Activated CD4-positive, alpha-beta T cell treated with anti-CD3 and anti-CD28 coated beads, Interleukin-2, amount 50 U/mL, for 4 hours (primary cell): ENCODE results near the gene CECR2.
"Not testable (repeated sequence)": the region's sequence is repeated elsewhere in the genome, so short reads cannot be mapped to it uniquely, and the experiment has no call there.

ENCODE experiments used
- DNase-seq, 2 experiments: peaks; one replicate each; pipeline ENCODE4 v3.0.0-alpha.2; 2020

The CECR2 gene

DNA sequence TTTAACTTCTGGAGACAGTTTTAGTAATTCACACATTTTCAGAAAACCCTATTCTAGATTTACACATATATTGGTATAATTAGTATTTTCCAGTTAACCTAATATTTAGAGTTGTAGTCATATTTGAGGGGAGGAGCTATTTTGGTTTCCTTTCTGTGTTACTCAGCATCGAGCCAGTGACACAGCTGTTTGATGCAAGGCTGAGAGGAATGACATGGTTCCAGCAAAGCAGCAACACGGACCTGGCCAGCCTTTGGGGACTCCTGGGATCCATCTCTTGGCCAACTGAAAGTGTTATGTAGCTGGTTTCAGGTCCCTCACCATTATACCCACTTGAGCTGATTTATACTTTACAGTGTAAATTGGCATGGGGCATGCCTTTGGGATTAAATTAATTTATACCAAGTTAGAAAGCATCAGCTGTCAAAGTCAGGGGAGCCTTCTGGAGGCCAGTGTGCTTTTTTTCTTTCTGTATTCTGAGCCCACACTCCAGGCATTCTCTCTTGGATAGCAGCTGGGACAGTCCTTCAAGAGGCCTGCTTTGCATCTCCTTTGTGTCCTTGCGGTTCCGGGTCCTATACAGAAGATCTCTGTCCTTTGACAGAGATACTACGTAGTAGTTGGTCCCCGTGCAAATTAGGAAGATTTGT, 102.8 kb downstream of the CECR2 start:
- no peak for DNase-seq

DNA sequence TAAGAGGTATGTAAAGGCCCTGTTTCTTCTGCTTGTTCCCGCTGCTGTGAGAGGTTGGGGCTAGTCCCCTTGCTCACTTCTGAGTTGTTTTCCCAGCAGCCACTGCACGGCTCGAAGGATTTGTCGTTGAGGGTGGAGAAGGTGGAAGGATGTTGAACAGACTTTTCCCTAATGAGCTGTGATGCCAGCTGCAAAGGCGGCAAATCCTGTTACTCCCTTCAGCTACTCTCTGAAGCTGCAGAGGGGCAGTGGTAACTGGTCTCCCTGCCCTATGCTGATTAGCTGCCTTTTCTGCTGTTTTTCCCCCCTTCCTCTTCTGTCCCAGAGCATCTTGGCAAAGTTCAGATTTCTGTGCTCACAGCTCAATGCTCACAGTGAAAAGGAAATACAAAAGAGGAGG, 103.7 kb downstream of the CECR2 start:
- DNase-seq: no peak

GRCh38 chr22:17475318-17476230, 106.3 kb downstream of the CECR2 start:
- no peak for DNase-seq

DNA sequence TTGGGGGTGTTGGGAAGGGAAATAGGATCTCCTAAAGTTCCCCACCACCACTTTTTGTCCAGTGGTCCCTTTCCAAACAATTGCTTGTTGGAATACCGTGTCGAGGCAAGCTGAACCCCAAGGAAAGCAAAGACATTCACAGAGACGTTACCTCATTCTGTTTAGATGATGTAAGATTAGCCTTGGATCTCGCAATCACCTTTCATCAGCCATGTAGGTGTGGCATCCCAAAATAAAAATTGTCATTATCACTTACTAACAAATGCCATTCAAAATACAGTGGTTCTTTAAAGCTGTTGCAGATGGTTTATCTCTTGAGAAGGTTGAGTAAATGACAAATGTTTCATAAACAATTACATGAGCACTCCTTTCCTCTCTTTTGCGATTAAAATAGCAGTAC, 107.6 kb downstream of the CECR2 start:
- DNase-seq: no peak

GRCh38 chr22:17477391-17477833, 108.2 kb downstream of the CECR2 start:
- no peak for DNase-seq

DNA sequence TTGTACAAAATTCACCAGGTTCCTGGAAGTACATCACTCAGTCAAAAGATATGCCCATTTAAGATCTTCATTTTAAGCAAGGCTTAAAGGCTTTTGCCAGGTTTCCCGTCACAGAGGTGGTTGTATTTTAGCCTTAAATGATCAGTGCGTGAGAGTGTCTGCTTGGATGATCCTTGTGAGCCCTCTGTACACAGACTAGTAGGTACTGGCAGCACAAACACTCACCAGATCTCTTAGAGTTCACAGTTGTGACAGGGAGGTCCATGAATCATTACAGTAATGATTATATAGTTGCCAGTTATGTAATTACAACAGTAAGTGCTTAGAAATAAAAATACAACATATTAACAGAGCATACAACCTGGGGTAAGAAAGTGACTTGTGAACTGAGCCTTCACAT, 109.9 kb downstream of the CECR2 start:
- DNase-seq: no peak

GRCh38 chr22:17481424-17481823, 112.2 kb downstream of the CECR2 start:
- no peak for DNase-seq

GRCh38 chr22:17483688-17484372, 114.6 kb downstream of the CECR2 start:
- no peak for DNase-seq

- DNase-seq: no peak
Observed at GRCh38 chr22:17484608-17485007, 115.3 kb downstream of the CECR2 start.

GRCh38 chr22:17486313-17486712, 117.1 kb downstream of the CECR2 start:
- DNase-seq: no peak

DNA sequence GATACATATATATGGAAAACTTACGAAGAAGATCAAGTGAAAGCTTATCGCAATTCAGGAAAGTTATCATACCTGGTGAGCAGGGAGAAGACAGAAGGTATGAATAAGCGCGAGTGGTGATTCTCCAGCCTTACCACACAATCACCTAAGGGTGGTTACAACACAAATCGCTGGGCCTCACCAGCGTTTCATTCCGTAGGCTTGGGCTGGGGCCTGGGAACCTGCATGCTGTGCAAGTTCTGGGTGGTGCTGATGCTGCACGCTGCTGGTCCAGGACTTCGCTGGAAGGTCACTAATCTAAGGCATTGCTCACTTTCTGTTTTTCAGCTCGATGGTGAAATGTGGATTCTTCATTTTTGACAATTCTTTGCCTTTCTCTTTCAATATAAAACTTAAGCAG, 117.5 kb downstream of the CECR2 start:
- no peak for DNase-seq

DNA sequence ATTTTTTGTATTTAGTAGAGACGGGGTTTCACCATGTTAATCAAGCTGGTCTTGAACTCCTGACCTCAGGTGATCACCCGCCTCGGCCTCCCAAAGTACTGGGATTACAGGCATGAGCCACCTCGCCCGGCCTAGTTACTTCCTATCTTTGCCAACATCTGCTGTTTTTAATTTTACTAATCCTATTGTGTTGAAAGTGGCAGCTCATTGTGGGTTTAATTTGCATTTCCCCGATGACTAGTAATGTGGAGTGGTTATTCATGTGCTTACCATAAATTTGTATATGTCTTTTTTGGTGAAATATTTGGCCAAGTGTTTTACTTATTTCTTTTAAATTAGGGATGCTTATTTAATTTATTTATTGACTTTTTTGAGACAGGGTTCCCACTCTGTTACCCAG, 119.8 kb downstream of the CECR2 start:
- no peak for DNase-seq

DNA sequence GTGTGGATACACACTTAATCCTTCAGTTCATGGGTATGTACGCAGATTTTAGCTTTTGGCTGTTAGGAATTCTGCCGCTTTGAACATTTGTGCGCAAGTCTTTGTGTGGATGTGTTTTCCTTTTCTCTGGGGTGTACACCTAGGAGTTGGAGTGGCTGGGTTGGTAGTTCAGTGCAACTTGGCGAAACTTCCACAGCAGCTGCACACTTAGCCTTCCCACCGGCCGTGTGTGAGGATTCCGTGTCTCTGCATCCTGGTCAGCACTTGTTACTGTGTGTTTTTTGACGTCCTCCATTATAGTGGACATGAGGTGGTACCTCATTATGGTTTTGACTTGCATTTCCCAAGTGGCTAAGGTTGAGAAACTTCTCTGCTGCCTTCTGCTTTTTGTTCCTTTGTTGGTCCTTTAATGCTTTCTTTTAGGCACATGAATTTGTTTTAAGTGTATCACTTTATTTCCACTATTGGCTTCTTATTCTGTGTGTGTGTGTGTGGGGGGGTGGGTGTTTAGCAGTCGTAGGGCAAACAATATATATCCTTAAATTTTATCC, 121.9 kb downstream of the CECR2 start:
- DNase-seq: no peak

GRCh38 chr22:17492247-17492646, 123.0 kb downstream of the CECR2 start:
- DNase-seq: no peak

- no peak for DNase-seq
Observed at GRCh38 chr22:17493419-17493981, 124.2 kb downstream of the CECR2 start.

GRCh38 chr22:17496841-17497240, 127.6 kb downstream of the CECR2 start:
- no peak for DNase-seq

GRCh38 chr22:17501679-17502285, 132.5 kb downstream of the CECR2 start:
- DNase-seq: peak; percentile 3

DNA sequence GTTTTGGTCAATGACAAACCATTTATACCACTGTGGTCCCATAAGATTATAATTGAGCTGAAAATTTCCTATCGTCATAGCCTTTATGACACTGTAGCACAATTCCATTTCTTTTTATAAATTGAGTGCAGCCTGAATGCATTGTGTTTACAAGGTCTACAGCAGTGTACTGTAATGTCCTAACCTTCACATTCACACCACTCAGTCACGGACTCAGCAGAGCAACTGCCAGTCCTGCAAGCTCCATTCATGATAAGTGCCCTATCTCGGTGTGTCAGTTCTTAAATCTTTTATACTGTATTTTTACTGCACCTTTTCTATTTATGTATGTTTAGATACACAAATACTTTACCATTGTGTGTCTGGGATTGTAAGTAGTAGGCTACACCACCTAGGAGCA, 138.8 kb downstream of the CECR2 start:
- DNase-seq: no peak

- no peak for DNase-seq
Observed at GRCh38 chr22:17512960-17513359, 143.7 kb downstream of the CECR2 start.

DNA sequence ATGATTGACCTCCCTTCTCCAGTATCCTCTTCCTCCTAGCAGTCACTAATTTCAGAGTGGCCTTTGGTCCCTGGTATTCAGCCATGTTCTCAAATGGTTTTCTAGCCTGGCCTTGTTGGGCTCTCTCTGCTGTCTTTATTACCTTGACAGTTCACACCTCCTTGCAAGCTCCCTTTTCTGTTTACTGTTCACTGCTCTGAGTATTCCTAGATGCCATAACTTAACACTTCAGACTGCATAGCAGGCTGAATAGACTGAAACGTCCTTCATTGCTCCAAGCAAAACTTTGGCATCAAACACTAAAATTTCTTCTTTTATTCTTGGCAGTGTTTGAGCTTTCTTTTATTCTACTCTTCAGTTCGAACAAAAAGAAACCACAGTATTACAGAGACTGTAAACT, 144.4 kb downstream of the CECR2 start:
- DNase-seq: no peak

- no peak for DNase-seq
Observed at GRCh38 chr22:17514084-17514483, 144.8 kb downstream of the CECR2 start.

- DNase-seq: no peak
Observed at GRCh38 chr22:17518406-17518805, 149.1 kb downstream of the CECR2 start.

GRCh38 chr22:17521971-17522370, 152.7 kb downstream of the CECR2 start:
- DNase-seq: not testable (repeated sequence)
